Right ventricle myocardium superior (tissue), 1 donor: ENCODE data around the gene DPPA2. TPM values are rescaled to one million over a fixed set of nuclear protein-coding genes. Genes with fewer than 3 reads are reported as not detected.
"Not testable (repeated sequence)": the region's sequence is repeated elsewhere in the genome, so short reads cannot be mapped to it uniquely, and the experiment has no call there.

Experiments used
- ATAC-seq: fragments of 200-7000 bp; cut with Tn5 transposase; one replicate; pipeline ENCODE4 v1.9.1; 2020; ENCODE audit warnings: mild to moderate bottlenecking; ENCODE audit not compliant: poor library complexity
- DNase-seq: peaks from one replicate; pipeline ENCODE4 v3.0.0-alpha.2; 2020
- intact Hi-C: fragments of 100-400 bp; cut with DNase I; formaldehyde crosslinking; loops from one replicate; pipeline ENCODE4 v1.11.2; 2022
- long read RNA-seq: library from polyadenylated mRNA; unstranded; transcript quantifications from one replicate; pipeline ENCODE4 v2.0.0, GENCODE V29; 2021
- total RNA-seq: library from RNA; stranded (reverse); fragmentation: NEBNext Ultra II Directional; extraction: Animal tissue kit (Norgen Biotek cat#: 25700); gene quantifications from one replicate; pipeline ENCODE4 v1.2.1, GENCODE V29; 2021
- donor health status: DM: no; HTN: yes; CAD: no; lungs with severe emphysema.

Gene DPPA2, protein sequence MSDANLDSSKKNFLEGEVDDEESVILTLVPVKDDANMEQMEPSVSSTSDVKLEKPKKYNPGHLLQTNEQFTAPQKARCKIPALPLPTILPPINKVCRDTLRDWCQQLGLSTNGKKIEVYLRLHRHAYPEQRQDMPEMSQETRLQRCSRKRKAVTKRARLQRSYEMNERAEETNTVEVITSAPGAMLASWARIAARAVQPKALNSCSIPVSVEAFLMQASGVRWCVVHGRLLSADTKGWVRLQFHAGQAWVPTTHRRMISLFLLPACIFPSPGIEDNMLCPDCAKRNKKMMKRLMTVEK
- not detected for total RNA-seq
- long read RNA-seq = 0 reads

- DNase-seq (no peak), ATAC-seq (no peak)
- intact Hi-C loops = no loop called here
Observed at GRCh38 chr3:109316162-109316730, at the start of gene DPPA2. TSS of gene DPPA2 (minus strand) at chr3:109316517. CDS start at chr3:109314542, 1,975 bp downstream.

DNA sequence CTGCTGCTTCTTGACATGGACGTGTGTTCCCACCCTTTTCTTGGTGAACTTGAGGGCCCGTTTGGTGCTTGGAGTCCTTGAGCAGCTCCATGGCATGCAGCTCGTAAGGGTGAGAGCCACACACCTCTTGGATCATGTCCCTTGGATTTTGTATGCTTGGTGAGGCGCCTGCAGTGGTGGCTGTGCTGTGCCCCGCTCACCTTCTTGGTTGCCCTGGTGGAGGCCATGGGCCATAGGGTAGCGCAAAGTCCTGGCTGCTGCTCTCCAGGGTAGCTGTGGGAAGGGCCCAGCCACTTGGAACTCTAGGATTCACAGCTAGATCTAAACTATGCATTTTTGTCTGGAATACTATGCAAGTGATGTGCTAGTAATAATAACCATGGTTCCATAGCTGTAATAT is 47.8 kb upstream of the DPPA2 start:
- intact Hi-C loops = no loop called here
- no peak for ATAC-seq

DNA sequence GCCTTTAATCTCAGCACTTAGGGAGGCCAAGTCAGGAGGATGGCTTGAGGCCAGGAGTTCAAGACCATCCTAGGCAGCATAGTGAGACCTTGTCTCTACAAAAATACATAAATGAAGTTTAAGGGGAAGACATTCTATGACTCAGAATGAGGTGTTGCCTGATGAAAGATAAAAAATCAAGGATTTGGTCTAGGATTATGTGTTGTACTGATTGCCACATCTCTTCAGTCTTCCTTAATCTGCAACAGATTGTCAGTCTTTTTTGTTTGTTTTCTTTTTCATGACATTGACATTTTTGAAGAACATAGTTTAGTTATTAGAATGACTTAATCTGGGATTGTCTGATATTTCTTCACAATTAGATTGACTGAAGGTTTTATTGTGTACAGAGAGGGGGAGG is 47.3 kb upstream of the DPPA2 start:
- intact Hi-C loops = no loop called here
- ATAC-seq (no peak), DNase-seq (no peak)

More for the DNA sequence above, 47.8 kb upstream of the DPPA2 start:
- no peak for DNase-seq

GRCh38 chr3:109362823-109363222 is 46.5 kb upstream of the DPPA2 start:
- intact Hi-C loops = no loop called here
- no peak for DNase-seq
- no peak for ATAC-seq

DNA sequence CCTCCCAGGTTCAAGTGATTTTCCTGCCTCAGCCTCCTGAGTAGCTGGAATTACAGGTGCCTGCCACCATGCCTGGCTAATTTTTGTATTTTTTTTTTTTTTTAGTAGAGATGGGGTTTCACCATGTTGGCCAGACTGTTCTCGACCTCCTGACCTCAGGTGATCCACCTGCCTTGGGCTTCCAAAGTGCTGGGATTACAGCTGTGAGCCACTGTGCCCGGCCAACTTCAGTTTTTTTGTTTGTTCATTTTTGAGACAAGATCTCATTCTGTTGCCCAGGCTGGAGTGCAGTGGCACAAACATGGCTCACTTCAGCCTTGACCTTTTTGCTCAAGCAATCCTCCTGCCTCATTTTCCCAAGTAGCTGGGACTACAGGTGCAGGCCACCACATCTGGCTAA is 42.5 kb upstream of the DPPA2 start:
- ATAC-seq, DNase-seq, intact Hi-C loops: not testable (repeated sequence)

GRCh38 chr3:109356442-109357155 is 40.3 kb upstream of the DPPA2 start:
- intact Hi-C loops = no loop called here
- DNase-seq (no peak), ATAC-seq (no peak)

DNA sequence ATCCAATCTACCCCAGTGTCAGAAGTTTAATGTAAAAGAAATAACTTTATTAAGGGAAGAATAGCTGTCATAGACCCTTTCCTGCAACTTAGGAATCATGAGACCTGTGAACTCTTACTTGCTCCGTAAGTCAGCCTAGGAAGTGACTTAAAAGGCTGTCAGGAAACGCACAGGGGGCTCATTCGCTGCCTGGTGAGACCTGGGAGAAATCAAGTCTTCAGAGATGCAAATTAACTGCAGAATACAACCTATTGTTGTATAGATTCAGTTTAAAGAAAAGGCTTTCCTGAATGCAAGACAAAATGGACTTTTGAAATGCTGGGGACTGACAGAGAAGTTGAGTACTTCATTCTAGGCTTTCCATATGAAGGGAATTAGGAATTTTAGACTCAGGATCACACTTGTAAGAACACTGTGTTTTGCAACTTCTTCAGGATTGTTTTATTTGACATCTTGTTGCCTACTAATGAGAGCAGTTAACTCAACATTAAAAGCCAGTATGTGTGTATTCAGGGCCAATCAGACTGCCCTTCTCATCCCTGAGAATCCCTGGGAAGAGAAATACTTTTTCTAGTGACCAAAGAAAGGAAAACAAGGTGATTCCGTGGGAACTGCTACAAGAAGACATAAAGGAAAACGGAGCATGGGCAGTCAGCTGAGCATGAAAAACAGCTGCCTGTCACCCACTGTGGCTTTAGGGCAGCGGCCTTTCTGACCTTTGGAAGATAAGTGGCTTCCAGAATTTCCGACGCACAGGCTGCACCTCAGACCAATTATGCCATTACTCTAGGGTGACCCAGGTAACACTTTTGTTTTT is 39.5 kb upstream of the DPPA2 start:
- ATAC-seq = no peak
- no peak for DNase-seq
- intact Hi-C loops = no loop called here

DNA sequence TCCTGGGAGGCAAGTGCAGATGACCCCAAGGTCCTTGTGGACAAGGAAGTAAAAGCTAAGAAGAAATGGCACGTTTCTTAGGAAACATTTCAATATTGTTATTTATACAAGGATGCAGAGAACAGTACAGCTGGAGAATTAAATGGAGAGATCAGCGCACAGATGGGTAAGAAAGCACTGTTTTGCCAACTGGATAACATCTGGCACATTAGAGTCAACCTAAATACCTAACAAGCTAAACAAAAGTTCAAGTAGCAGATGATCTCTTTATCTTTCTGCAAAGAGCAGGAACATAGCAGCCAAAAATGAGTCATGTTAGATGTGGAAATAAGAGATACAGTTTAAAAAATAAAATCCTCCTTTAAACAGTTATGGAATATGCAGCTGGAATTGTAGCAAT is 36.7 kb upstream of the DPPA2 start:
- DNase-seq = no peak
- ATAC-seq = no peak
- intact Hi-C loops = no loop called here

DNA sequence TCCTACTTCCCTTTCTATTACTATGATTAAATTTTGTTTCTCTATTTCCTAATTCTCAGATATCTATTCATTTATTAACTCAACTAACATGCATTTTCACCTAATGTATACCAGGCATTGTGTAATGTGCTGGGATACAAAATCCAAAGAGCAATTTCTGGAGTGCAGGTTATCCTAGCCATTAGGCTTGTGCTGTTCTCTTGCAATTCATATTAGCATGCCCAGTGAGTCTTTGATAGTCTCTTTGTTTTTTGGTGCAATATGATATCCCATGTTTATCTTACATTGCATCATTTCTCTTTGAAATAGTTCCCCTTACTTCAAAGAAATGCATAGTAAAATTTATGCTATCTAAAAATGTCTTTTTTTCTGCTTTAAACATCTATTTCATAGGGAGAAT is 34.9 kb upstream of the DPPA2 start:
- intact Hi-C loops = no loop called here
- ATAC-seq = no peak
- no peak for DNase-seq

DNA sequence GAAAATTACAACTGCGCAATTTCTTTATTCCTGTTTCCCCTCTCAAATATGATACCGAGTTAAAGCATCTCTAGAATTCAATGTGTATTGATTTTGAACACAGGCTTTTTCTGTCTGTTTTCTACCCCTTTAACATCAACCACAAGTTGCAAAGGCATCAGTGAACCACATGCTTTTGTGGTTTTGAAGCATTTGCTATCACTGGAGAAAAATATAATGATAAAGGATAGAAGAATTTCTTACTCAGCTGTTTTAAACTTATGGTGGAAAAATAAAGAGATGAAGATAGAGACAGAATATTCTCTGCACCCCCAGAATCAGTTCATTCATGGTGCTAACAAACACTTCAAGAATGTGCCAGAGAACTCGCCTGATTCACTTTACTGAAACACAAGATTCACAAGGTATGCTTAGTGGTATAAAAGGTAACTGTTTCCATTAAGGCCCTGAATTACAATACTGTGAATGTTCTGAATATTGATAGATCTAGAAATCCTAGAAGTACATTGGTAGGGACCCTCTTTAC is 30.5 kb upstream of the DPPA2 start:
- intact Hi-C loops = no loop called here
- ATAC-seq (no peak), DNase-seq (no peak)

GRCh38 chr3:109346099-109346498 is 29.8 kb upstream of the DPPA2 start:
- DNase-seq (no peak), ATAC-seq (no peak)
- intact Hi-C loops = no loop called here

- intact Hi-C loops = no loop called here
- DNase-seq (no peak), ATAC-seq (no peak)
Observed at GRCh38 chr3:109339714-109340648, 23.7 kb upstream of the DPPA2 start.

DNA sequence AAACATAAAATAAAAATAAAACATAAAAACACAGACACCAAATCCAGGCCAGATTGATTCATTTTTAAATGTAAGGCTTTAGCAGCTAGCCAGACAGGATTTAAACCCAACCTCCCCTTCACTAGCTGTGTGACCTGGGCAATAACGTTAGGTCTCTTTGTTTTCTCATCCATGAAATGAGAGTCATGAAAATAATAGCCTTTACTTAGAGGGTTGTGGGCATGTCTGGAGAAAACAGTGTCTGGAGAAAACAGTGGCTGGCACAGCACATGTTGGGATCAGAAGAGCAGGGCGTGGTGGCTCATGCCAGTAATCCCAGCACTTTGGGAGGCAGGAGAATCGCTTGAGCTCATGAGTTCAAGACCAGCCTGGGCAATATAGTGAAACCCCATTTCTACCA is 22.9 kb upstream of the DPPA2 start:
- DNase-seq (no peak), ATAC-seq (no peak)
- intact Hi-C loops = no loop called here

- intact Hi-C loops = no loop called here
- DNase-seq = no peak
Observed at GRCh38 chr3:109338322-109338721, 22.0 kb upstream of the DPPA2 start.

DNA sequence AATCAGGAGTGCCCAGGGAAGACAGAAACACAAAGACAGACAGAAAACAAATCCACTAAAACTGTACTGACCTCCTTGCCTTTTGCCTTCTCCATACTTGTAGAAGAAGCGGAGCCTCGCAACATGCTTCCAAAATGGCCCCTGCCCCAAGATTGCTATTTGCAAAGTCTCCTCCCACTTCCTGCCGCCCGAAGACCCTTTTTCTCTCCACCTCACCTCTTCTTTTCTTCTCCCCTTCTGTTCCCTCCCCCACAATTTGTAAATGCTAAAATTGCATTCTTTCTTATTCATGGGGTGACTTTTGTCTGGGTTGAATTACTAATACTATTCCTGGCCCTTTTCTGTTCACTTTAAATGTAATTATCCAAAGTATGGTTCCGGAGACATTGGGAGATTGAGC is 21.1 kb upstream of the DPPA2 start, which contains the start of gene DPPA4:
Gene DPPA4 (minus strand): TSS at position 154 of the 400 bp plus-strand sequence. CDS start 29 bp downstream, at position 125.
- ATAC-seq = no peak
- intact Hi-C loops = no loop called here
- DNase-seq = no peak

More at GRCh38 chr3:109338322-109338721, 22.0 kb upstream of the DPPA2 start:
- ATAC-seq = no peak

DNA sequence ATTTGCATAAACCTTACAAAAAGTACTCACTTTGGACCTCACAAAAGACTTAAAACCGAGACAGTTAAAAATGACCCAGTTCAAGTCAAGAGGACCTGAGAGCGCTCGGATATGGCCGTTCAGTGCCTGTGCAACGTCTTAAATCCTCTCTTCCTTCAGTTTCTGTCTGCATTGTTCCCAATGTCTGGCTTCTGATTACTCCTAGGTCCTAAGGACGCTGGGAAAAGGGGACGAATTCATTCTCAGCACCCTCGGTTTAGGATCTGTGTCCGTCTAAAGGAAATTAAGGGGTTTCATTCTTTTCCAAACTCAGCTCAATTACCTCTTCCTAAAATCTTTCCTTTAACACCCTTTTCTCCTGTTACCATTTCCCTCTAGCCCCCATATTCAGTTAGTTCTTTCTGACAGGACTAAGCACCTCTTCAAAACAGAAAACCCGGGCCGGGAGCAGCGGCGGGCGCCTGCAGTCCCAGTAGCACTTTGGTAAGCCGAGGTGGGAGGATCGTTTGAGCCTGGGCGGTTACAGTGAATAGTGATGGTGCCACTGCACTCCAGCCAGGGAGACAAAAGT is 20.1 kb upstream of the DPPA2 start:
- DNase-seq (no peak), ATAC-seq (peak; percentile 43)
- intact Hi-C loops = no loop called here

DNA sequence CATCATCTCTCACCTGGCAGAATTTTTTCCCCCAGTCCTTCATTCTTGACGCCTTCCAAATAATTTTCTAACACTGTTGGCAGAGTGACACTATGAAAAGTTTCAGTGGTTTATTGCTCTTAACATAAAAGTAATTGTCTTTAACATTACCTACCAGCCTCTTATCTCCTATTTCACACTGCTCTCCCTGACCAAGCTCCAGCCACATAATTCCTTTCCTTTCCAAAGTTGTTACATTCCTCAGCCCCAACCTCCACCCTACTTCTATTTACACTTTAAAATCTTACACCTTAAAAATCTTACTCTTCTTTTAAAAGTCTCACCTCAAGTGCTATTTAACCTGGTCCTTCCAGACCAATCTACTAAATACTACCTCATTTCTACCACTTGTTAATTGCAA is 18.3 kb upstream of the DPPA2 start:
- no peak for ATAC-seq
- no peak for DNase-seq
- intact Hi-C loops = no loop called here
